Kidney epithelial cell (primary cell): ENCODE data around the gene PUDP. TPM values are rescaled to one million over a fixed set of nuclear protein-coding genes. Genes with fewer than 3 reads are reported as not detected.

ENCODE experiments used
- DNase-seq: peaks from one replicate; pipeline ENCODE4 v3.0.0-alpha.2; 2010; ENCODE audit warnings: low read depth
- H3K27me3 ChIP-seq: 2 replicates; pipeline ENCODE4 v1.6.0; 2011; ENCODE audit warnings: low read length; ENCODE audit not compliant: control insufficient read depth, insufficient read depth
- H3K36me3 ChIP-seq: 2 replicates; pipeline ENCODE4 v1.5.1; 2011; ENCODE audit warnings: low read length; ENCODE audit not compliant: control insufficient read depth, insufficient read depth
- H3K4me3 ChIP-seq: 2 replicates; pipeline ENCODE4 v1.5.1; 2011; ENCODE audit warnings: low read depth, mild to moderate bottlenecking, control low read depth, low read length
- CTCF ChIP-seq: IDR thresholded peaks from 2 replicates; pipeline ENCODE4 v1.5.1; 2011; ENCODE audit warnings: mild to moderate bottlenecking, moderate library complexity, low read length, control low read depth, inconsistent platforms; ENCODE audit not compliant: insufficient read depth, poor library complexity, severe bottlenecking
- total RNA-seq: library from RNA; depleted of rRNA; stranded (reverse); fragments of >200 nt; gene quantifications from 2 replicates; pipeline ENCODE4 v1.2.3, GENCODE V29; 2015

Gene PUDP
- total RNA-seq, 1 donor from 2014 or later = 14.6 TPM

GRCh38 chrX:7074908-7075204 lies 73.1 kb downstream of the PUDP start:
- Histone ChIP-seq H3K27me3 (no peaks in the 10 kb centered on the region), H3K4me3 (no peak overlapping the region), H3K36me3 (peaks cover 2% of the 10 kb centered on the region)
- DNase-seq = no peak
- no peak for TF ChIP-seq CTCF

DNA sequence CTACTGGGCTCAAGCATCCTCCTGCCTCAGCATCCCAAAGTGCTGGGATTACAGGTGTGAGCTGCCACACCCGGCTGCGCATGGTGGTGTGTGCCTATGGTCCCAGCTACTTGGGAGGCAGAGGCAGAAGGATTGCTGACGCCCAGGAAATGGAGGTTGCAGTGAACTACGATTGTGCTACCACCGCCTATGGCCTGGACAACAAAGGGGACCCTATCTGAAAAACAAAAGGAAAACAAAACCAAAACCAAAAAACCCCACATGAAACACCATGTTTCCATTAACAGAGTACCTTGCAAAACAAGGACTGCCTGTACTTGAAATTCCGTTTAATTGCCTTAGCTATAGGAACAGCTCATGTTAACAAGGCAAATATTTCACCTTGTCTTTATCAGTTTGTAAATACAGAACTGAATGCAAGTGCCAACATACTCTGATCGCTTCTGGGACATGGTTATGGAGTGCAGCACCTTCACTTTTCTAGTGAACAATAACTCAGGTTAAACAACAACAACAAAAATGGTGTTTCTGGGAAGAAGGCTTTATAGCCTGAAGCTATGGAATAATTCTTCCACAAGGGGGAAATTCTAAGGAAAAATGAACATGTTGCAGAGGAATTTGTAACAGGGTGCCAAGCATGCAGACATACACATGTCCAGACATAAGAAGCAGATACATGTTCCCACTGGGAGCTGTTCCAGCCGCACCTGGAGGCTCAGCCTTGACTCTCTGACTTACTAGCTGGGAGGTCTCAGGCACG lies 73.6 kb downstream of the PUDP start:
- no peak for TF ChIP-seq CTCF
- H3K4me3 ChIP-seq = no peak overlapping the region
- no peak for DNase-seq
- peaks cover 2% of the 10 kb centered on the region for H3K36me3 ChIP-seq
- H3K27me3 ChIP-seq = no peaks in the 10 kb centered on the region

GRCh38 chrX:7073336-7073735 lies 74.6 kb downstream of the PUDP start:
- no peak for TF ChIP-seq CTCF
- Histone ChIP-seq H3K36me3 (peaks cover 2% of the 10 kb centered on the region), H3K27me3 (no peaks in the 10 kb centered on the region), H3K4me3 (no peak overlapping the region)
- no peak for DNase-seq

- no peak for TF ChIP-seq CTCF
- no peak for DNase-seq
- Histone ChIP-seq H3K36me3 (peaks cover 2% of the 10 kb centered on the region), H3K27me3 (no peaks in the 10 kb centered on the region), H3K4me3 (no peak overlapping the region)
These were observed 75.1 kb downstream of the PUDP start for GRCh38 chrX:7072856-7073255.

DNA sequence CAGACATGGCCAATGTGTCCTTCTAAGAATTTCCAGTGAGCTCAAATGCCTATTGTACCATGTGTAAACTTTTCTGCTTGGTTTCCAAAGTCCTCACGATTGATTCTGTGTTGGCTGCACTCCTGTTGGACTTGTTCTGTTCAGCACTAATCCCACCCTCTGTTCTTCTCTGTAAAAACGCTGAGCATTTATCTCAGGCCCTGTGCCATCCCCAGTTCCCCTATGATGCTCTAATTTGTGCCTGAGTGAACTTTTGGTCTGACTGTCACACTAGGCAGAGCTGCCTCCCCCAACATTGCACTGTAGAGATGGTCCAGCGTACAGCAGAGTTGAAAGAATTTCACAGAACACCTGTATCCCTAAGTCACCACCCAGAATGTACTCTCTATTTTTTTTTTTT lies 76.6 kb downstream of the PUDP start:
- no peak overlapping the region for H3K4me3 ChIP-seq
- H3K36me3 ChIP-seq = peaks cover 2% of the 10 kb centered on the region
- H3K27me3 ChIP-seq = no peaks in the 10 kb centered on the region
- DNase-seq = no peak
- TF ChIP-seq CTCF = no peak

- no peak for DNase-seq
- no peaks in the 10 kb centered on the region for H3K27me3 ChIP-seq
- no peak overlapping the region for H3K4me3 ChIP-seq
- TF ChIP-seq CTCF = no peak
- H3K36me3 ChIP-seq = no peaks in the 10 kb centered on the region
These were observed 78.4 kb downstream of the PUDP start for GRCh38 chrX:7069556-7069955.
